Breast epithelium (tissue), 3 donors: ENCODE results near the gene RIN1.

Experiments
- CTCF ChIP-seq, 3 donors: fragments of 450-650 bp; IDR thresholded peaks; one replicate each; pipeline ENCODE4 v1.5.1; 2016 to 2017; ENCODE audit warnings: antibody characterized with exemption in 3 of 3, mild to moderate bottlenecking in 3 of 3, moderate library complexity in 3 of 3
- POLR2A ChIP-seq: fragments of 450-650 bp; IDR thresholded peaks from one replicate; pipeline ENCODE4 v1.6.1; 2016; ENCODE audit warnings: antibody characterized with exemption, mild to moderate bottlenecking, moderate library complexity

GRCh38 chr11:66291303-66291705, 44.9 kb downstream of the RIN1 start:
- no peak for TF ChIP-seq POLR2A
- no peak for TF ChIP-seq CTCF (IDR thresholded peaks at IDR 0.05)
